RWPE1 (cell line): ENCODE measurements around the gene PATL1.

Source experiments
- CTCF ChIA-PET: fragments of 350-600 bp; sonication (Branson Sonifier 250); formaldehyde crosslinking; extraction: SDS; loops from one replicate; lab custom pipeline; 2021; lab: Yijun Ruan, JAX
- POLR2A ChIA-PET: fragments of 400-600 bp; formaldehyde crosslinking; extraction: SDS; loops from one replicate; lab custom pipeline; 2020; ENCODE audit warnings: antibody characterized with exemption; ENCODE audit not compliant: low non-redundant PET; lab: Yijun Ruan, JAX
- DNase-seq: peaks from one replicate; pipeline ENCODE4 v3.0.0; 2012; ENCODE audit warnings: low spot score
- H3K27ac ChIP-seq: fragments of 450-650 bp; 2 replicates; pipeline ENCODE4 v1.5.1; 2017
- CTCF ChIP-seq: fragments of 450-650 bp; conservative IDR thresholded peaks from 2 replicates; pipeline ENCODE4 v1.5.1; 2017; ENCODE audit warnings: low read depth, mild to moderate bottlenecking

The PATL1 gene

GRCh38 chr11:59668950-59669610 is at the start of gene PATL1:
Gene PATL1 (minus strand): TSS chr11:59669037. CDS start chr11:59668895, 142 bp downstream.
- POLR2A ChIA-PET = interaction anchor here (0.6 kb wide), 1 partner anchor 108 kb away, joined by 3 read pairs; no protein-coding TSS in a partner anchor
- no peak for TF ChIP-seq CTCF
- CTCF ChIA-PET = interaction anchor here (0.6 to 0.7 kb wide), 2 partner anchors 72 to 78 kb away, joined by 3 to 6 read pairs; no protein-coding TSS in a partner anchor
- peak; percentile 98 for DNase-seq
- H3K27ac ChIP-seq = peak within 1 kb of the TSS; percentile 94

GRCh38 chr11:59716051-59716450 is 47.2 kb upstream of the PATL1 start:
- TF ChIP-seq CTCF = no peak
- CTCF ChIA-PET = no interaction called here

GRCh38 chr11:59713745-59714144 is 44.9 kb upstream of the PATL1 start, which contains the start of gene OR10V1:
Gene OR10V1 (minus strand): TSS chr11:59713845. CDS start chr11:59713845, 0 bp downstream.
- CTCF ChIA-PET = no interaction called here

More at GRCh38 chr11:59716051-59716450, 47.2 kb upstream of the PATL1 start:
- POLR2A ChIA-PET = no interaction called here
- no peak overlapping the region for H3K27ac ChIP-seq
- DNase-seq = no peak

GRCh38 chr11:59710136-59710847 is 41.5 kb upstream of the PATL1 start:
- ChIA-PET CTCF (no interaction called here), POLR2A (no interaction called here)
- H3K27ac ChIP-seq = no peak overlapping the region
- DNase-seq = no peak
- no peak for TF ChIP-seq CTCF

More at GRCh38 chr11:59713745-59714144, 44.9 kb upstream of the PATL1 start, which contains the start of gene OR10V1:
- TF ChIP-seq CTCF = no peak
- no peak for DNase-seq
- no peak within 1 kb of the TSS for H3K27ac ChIP-seq
- POLR2A ChIA-PET = no interaction called here

- H3K27ac ChIP-seq = no peak overlapping the region
- TF ChIP-seq CTCF = no peak
- CTCF ChIA-PET = no interaction called here
- no peak for DNase-seq
- POLR2A ChIA-PET = no interaction called here
Observed at GRCh38 chr11:59708537-59708936, 39.7 kb upstream of the PATL1 start.

GRCh38 chr11:59707371-59707770 is 38.5 kb upstream of the PATL1 start:
- ChIA-PET CTCF (no interaction called here), POLR2A (no interaction called here)
- H3K27ac ChIP-seq = no peak overlapping the region
- TF ChIP-seq CTCF = no peak
- DNase-seq = no peak
